Upper lobe of right lung (tissue), 1 donor: ENCODE results near the gene KDF1. TPM values are rescaled to one million over a fixed set of nuclear protein-coding genes. Genes with fewer than 3 reads are reported as not detected.
A peak's percentile ranks its signal among the peaks of the same experiment; 100 is the strongest.

ENCODE experiments used
- ATAC-seq: fragments of 200-7000 bp; cut with Tn5 transposase; one replicate; pipeline ENCODE4 v1.9.1; 2020; ENCODE audit warnings: mild to moderate bottlenecking, moderate library complexity
- DNase-seq: peaks from one replicate; pipeline ENCODE4 v3.0.0-alpha.2; 2020
- H3K27ac ChIP-seq: fragments of 200-600 bp; one replicate; pipeline ENCODE4 v1.8.0; 2022
- H3K27me3 ChIP-seq: fragments of 200-600 bp; one replicate; pipeline ENCODE4 v1.8.0; 2022; ENCODE audit warnings: mild to moderate bottlenecking
- H3K36me3 ChIP-seq: fragments of 200-600 bp; one replicate; pipeline ENCODE4 v1.8.0; 2022
- H3K4me1 ChIP-seq: fragments of 200-600 bp; one replicate; pipeline ENCODE4 v1.8.0; 2022
- H3K4me3 ChIP-seq: fragments of 200-600 bp; one replicate; pipeline ENCODE4 v1.8.0; 2022; ENCODE audit warnings: mild to moderate bottlenecking
- H3K9me3 ChIP-seq: fragments of 200-600 bp; one replicate; pipeline ENCODE4 v1.8.0; 2022
- CTCF ChIP-seq: fragments of 200-600 bp; IDR thresholded peaks from one replicate; pipeline ENCODE4 v1.8.0; 2022; ENCODE audit warnings: antibody characterized with exemption
- intact Hi-C: fragments of 100-400 bp; cut with DNase I; formaldehyde crosslinking; loops from one replicate; pipeline ENCODE4 v1.11.0; 2022
- total RNA-seq: library from RNA; stranded (reverse); fragmentation: NEBNext Ultra II Directional; extraction: Animal tissue kit (Norgen Biotek cat#: 25700); gene quantifications from one replicate; pipeline ENCODE4 v1.2.1, GENCODE V29; 2021
- donor health status: DM: no; HTN: yes; CAD: no; lungs with severe emphysema.

The KDF1 gene
- total RNA-seq, 1 donor from 2014 or later, result 10.5 TPM

DNA sequence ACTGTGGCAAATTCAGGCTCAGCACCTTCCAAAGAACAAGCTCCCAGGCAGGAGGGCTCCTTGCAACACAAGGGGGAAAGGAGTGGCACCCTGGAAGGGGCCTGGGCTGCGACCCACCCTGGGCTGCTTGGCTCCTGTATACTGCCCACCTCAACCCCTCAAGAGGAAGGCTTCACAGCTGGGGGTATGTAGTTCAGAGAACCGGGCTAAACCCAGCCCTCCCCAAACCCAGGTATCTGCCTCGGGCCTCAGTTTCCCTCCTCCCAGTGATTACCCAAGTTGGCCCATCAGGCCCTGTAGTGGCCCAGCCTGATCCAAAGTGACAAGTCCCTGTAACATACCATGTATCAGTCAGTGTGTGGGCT, 44.9 kb upstream of the KDF1 start:
- intact Hi-C loops, result no loop called here

DNA sequence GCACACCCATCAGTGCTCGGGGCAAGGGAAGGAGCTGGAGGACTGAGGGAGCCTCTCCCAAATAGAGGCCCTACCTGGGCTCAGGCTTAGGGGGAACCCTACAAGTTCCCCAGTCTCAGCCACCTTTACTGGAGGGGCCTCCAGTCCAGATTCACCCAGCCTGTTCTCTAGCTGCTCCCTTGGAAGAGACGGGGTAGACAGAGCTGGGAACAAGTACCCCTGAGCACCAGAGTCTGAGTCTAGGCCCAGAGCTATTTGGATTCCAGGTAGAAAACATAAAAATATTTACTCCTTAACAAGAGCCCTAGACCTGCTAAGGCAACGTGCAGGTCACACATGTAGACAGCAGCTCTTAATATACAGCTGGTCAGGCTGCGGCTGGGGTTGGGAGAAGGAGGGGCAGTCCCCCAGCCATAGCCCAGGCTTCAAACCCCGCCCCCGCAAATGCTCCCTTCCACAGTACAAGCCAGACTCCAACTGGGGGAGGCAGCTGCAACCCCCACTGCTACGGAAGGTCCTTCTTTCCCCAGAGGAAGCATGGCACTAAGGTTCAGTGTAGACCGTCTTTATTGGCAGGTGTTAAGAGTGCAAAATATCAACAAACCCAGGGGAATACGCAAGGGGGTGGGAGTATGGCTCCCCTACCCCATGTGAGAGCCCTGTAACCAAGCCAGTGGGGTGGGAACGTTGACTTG, 44.4 kb upstream of the KDF1 start:
- intact Hi-C loops, result no loop called here
- ATAC-seq (peak; percentile 20), DNase-seq (peak; percentile 76)
- no peak for TF ChIP-seq CTCF
- H3K36me3 ChIP-seq, result peaks cover 11% of the 10 kb centered on the region
- peaks cover 53% of the 10 kb centered on the region for H3K4me1 ChIP-seq
- H3K27me3 ChIP-seq, result no peaks in the 10 kb centered on the region
- H3K4me3 ChIP-seq, result no peak overlapping the region
- H3K27ac ChIP-seq, result peak overlapping the region; percentile 58
- no peaks in the 10 kb centered on the region for H3K9me3 ChIP-seq

More for the DNA sequence above, 44.9 kb upstream of the KDF1 start:
- no peak for TF ChIP-seq CTCF
- H3K4me1 ChIP-seq, result peaks cover 52% of the 10 kb centered on the region
- H3K27ac ChIP-seq, result peak overlapping the region; percentile 58
- no peak overlapping the region for H3K4me3 ChIP-seq
- DNase-seq (no peak), ATAC-seq (no peak)
- H3K9me3 ChIP-seq, result no peaks in the 10 kb centered on the region
- H3K36me3 ChIP-seq, result peaks cover 11% of the 10 kb centered on the region
- H3K27me3 ChIP-seq, result no peaks in the 10 kb centered on the region

DNA sequence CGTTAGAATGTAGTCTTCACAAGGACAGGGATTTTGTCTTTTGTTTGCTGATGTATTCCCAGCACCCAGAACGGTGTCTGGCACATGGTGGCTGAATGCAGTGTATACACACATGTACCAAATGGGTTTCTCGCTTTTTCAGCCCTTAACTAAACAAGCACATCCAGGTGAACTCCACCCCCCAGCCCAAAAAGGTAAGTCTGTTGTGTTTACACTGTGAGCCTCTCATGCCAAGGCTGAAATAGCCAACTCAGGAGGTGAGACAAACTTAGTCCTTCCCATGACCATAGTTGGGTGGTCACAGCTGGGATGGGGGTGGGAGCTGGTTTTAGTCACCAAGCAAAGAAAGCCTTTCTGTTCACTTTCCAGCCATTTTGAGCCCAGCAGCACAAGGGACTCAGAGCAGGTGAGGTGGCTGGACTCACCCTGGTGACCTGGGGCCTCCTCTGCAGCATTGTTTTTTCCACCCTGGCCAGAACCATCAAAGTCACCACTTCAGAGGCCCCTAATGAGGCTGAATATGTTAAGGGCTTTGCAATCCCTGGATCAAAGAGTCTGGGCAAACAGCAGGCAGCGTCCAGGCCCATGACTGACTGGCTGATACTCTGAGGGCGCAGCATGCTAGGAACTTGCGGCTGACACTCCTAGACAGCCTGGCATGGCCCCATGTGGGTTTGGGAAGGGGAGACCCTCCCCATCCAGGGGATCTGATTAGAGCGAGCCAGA, 43.6 kb upstream of the KDF1 start:
- no peaks in the 10 kb centered on the region for H3K9me3 ChIP-seq
- no peaks in the 10 kb centered on the region for H3K27me3 ChIP-seq
- H3K4me1 ChIP-seq, result peaks cover 57% of the 10 kb centered on the region
- H3K4me3 ChIP-seq, result no peak overlapping the region
- ATAC-seq (no peak), DNase-seq (no peak)
- TF ChIP-seq CTCF, result no peak
- intact Hi-C loops, result no loop called here
- peaks cover 11% of the 10 kb centered on the region for H3K36me3 ChIP-seq
- peak overlapping the region; percentile 58 for H3K27ac ChIP-seq

DNA sequence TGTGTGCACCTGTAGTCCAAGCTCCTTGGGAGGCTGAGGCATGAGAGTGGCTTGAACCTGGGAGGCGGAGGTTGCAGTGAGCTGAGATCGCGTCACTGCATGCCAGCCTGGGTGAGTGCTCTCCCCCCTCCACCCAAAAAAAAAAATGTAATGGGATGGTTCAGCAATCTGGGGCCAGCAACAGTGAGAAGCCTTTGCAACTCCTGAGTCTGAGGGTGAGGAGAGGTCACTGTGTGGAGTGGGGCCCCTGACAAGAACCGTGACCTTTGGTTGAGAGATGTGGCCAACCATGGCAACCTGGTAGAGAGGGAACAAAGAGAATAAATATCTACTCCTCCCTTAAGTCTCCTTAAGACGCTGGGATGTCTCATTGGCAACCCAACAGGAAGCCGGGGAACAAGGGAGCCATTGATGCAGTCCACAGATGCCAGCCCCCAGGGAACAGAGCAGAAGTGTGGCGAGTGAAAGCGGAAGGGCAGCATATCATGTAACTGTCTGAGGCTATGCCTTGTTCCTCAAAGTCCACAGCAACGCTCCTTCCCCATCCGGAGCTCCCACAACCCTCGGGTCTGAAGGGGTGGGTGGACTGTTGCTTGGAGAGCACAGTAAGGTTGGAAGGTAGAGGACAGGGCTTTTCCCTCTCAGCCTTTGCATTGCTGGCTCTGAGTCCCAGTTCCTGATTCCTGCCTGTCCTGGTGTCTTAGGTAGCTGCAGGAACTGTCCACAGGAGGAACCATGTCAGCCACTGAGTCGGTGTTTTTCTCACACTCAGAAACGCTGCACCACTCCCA, 41.5 kb upstream of the KDF1 start:
- TF ChIP-seq CTCF, result no peak
- Histone ChIP-seq H3K4me1 (peaks cover 69% of the 10 kb centered on the region), H3K27ac (peak overlapping the region; percentile 66), H3K9me3 (no peaks in the 10 kb centered on the region), H3K27me3 (no peaks in the 10 kb centered on the region), H3K36me3 (peaks cover 11% of the 10 kb centered on the region), H3K4me3 (no peak overlapping the region)
- intact Hi-C loops, result no loop called here
- ATAC-seq (peak; percentile 67), DNase-seq (peak; percentile 76)

- no peak for DNase-seq
- H3K27ac ChIP-seq, result peak overlapping the region; percentile 66
- H3K4me3 ChIP-seq, result no peak overlapping the region
- no peak for ATAC-seq
- peaks cover 11% of the 10 kb centered on the region for H3K36me3 ChIP-seq
- intact Hi-C loops, result no loop called here
- H3K4me1 ChIP-seq, result peaks cover 61% of the 10 kb centered on the region
- no peaks in the 10 kb centered on the region for H3K9me3 ChIP-seq
- TF ChIP-seq CTCF, result no peak
- no peaks in the 10 kb centered on the region for H3K27me3 ChIP-seq
These were observed 40.7 kb upstream of the KDF1 start for GRCh38 chr1:27000817-27001460.
